Endothelial cell of umbilical vein (primary cell): ENCODE measurements around the gene FAM120B.

Experiments used
- CTCF ChIP-seq, 2 donors: IDR thresholded peaks; 1 replicate in 1 of 2; 2 replicates in 1 of 2; pipeline ENCODE4 v1.5.1; 2011; ENCODE audit warnings: low read length in 2 of 2, mild to moderate bottlenecking in 2 of 2, moderate library complexity in 2 of 2, control low read depth in 1 of 2, inconsistent platforms in 1 of 2, low read depth in 1 of 2; ENCODE audit not compliant: insufficient read depth in 1 of 2; ENCODE audit errors: extremely low read depth in 1 of 2
- EZH2 ChIP-seq: IDR thresholded peaks from 2 replicates; pipeline ENCODE4 v1.6.1; 2012; ENCODE audit warnings: borderline replicate concordance, low read depth, mild to moderate bottlenecking, moderate library complexity, low read length, inconsistent platforms; ENCODE audit not compliant: severe bottlenecking
- FOS ChIP-seq: IDR thresholded peaks from 2 replicates; pipeline ENCODE4 v1.6.1; 2011; ENCODE audit warnings: mild to moderate bottlenecking, low read length, moderate library complexity, borderline replicate concordance; ENCODE audit not compliant: insufficient read depth
- GATA2 ChIP-seq: IDR thresholded peaks from 2 replicates; pipeline ENCODE4 v1.7.0; 2011; ENCODE audit warnings: low read depth, mild to moderate bottlenecking, moderate library complexity, mixed read lengths, low read length; ENCODE audit not compliant: insufficient read length, insufficient read depth
- JUN ChIP-seq: IDR thresholded peaks from 2 replicates; pipeline ENCODE4 v1.6.1; 2011; ENCODE audit warnings: borderline replicate concordance, low read depth; ENCODE audit not compliant: insufficient read length, insufficient read depth
- MAX ChIP-seq: IDR thresholded peaks from 2 replicates; pipeline ENCODE4 v1.6.1; 2011; ENCODE audit not compliant: insufficient read depth, insufficient read length
- MYC ChIP-seq: IDR thresholded peaks from one replicate; pipeline ENCODE4 v1.6.1; 2011; ENCODE audit warnings: mild to moderate bottlenecking, low read depth, low read length
- POLR2A ChIP-seq: IDR thresholded peaks from 2 replicates; pipeline ENCODE4 v1.6.1; 2012; ENCODE audit warnings: low read depth, mild to moderate bottlenecking, control low read depth, low read length
- POLR2AphosphoS5 ChIP-seq: IDR thresholded peaks from 2 replicates; pipeline ENCODE4 v1.6.1; 2012; ENCODE audit warnings: low read depth, mild to moderate bottlenecking, control low read depth, low read length, moderate library complexity; ENCODE audit not compliant: insufficient read depth

DNA sequence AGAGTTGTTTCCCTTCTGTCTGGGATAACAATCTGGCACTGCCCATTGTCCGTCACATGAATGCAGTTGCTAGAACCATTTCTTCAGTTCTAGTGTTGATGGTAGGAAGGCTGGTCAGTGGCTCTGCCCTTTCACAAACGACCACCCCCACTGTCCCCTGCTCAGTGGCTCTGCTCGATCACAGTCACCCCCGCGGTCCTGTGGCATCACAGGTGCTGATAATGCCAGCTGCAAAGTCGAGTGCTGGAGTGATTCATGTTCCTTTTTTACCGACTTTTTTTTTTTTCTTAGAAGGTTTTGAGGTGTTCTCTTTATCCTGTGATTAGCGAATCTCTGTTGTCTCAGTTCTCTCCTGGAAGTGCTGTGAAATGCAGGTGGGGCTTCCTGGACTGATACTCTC is 22.8 kb downstream of the FAM120B start:
- TF ChIP-seq CTCF (IDR thresholded peaks at IDR 0.05; ENCODE audit: extremely low read depth in 1 of 2, insufficient read depth in 1 of 2, low read depth in 1 of 2, low read length in 2 of 2) (no peak), POLR2AphosphoS5 (no peak), MYC (no peak), POLR2A (no peak), EZH2 (no peak), JUN (no peak), GATA2 (no peak), MAX (no peak), FOS (no peak)
